GM12878 (cell line): ENCODE measurements around the gene UNK. TPM values are rescaled to one million over a fixed set of nuclear protein-coding genes. Genes with fewer than 3 reads are reported as not detected.

Experiments
- ATAC-seq: fragments of 200-7000 bp; cut with Tn5 transposase; 3 replicates; pipeline ENCODE4 v1.9.1; 2020; ENCODE audit warnings: mild to moderate bottlenecking, moderate library complexity
- BruUV-seq: library from RNA; stranded (reverse); fragments of 400-500 nt; replicated peaks from 2 replicates; lab custom pipeline; 2021; lab: Mats Ljungman, UMichigan
- CTCF ChIA-PET: fragments of 300-600 bp; sonication (Branson Sonifier 250); formaldehyde crosslinking; extraction: SDS; loops from one replicate; lab custom pipeline; 2021; ENCODE audit warnings: inconsistent platforms; lab: Yijun Ruan, JAX
- POLR2A ChIA-PET: fragments of 350-600 bp; formaldehyde crosslinking; extraction: SDS; loops from one replicate; lab custom pipeline; 2021; ENCODE audit warnings: inconsistent platforms; lab: Charles Lee
- RAD21 ChIA-PET: fragments of 300-600 bp; sonication (Branson Sonifier 250); formaldehyde crosslinking; loops from one replicate; lab custom pipeline; 2023; ENCODE audit warnings: antibody characterized with exemption; ENCODE audit not compliant: unreplicated experiment; lab: Charles Lee
- SMC1A ChIA-PET: fragments of 300-600 bp; sonication (Branson Sonifier 250); formaldehyde crosslinking; loops from one replicate; lab custom pipeline; 2023; ENCODE audit not compliant: unreplicated experiment, uncharacterized antibody; lab: Charles Lee
- DNase-seq: peaks from one replicate; pipeline ENCODE4 v3.0.0-alpha.2; 2011; ENCODE audit warnings: low read depth, low spot score
- FAIRE-seq: peaks from 3 replicates; lab custom pipeline; 2011; peaks lifted over from hg19 to GRCh38; lab: Jason Lieb, UNC
- H2AFZ ChIP-seq: 2 replicates; pipeline ENCODE4 v1.6.0; 2011; ENCODE audit warnings: low read depth, low read length, control low read depth; ENCODE audit not compliant: control insufficient read depth
- H3K27ac ChIP-seq: 2 replicates; pipeline ENCODE4 v1.5.1; 2011; ENCODE audit warnings: control low read depth; ENCODE audit not compliant: control insufficient read depth, insufficient read depth
- H3K27me3 ChIP-seq, 2 experiments: replicated peaks in 1 of 2; 2 replicates each; pipeline versions ENCODE4 v1.6.0 to v1.6.1; 2011; ENCODE audit warnings: low read length in 1 of 2; ENCODE audit not compliant: control insufficient read depth in 2 of 2, insufficient read depth in 2 of 2
- H3K36me3 ChIP-seq, 2 experiments: 2 replicates each; pipeline ENCODE4 v1.5.1; 2011; ENCODE audit warnings: low read length in 1 of 2; ENCODE audit not compliant: control insufficient read depth in 2 of 2, insufficient read depth in 2 of 2
- H3K4me1 ChIP-seq: 2 replicates; pipeline ENCODE4 v1.6.1; 2011; ENCODE audit warnings: mild to moderate bottlenecking, low read length, moderate library complexity, mixed read lengths; ENCODE audit not compliant: control insufficient read depth, insufficient read depth
- H3K4me2 ChIP-seq: 2 replicates; pipeline ENCODE4 v1.6.0; 2011; ENCODE audit warnings: control low read depth; ENCODE audit not compliant: control insufficient read depth, insufficient read depth
- H3K4me3 ChIP-seq: fragments of 200-600 bp; sonication (generic); 2 replicates; pipeline ENCODE4 v1.5.1; 2016
- H3K79me2 ChIP-seq: 2 replicates; pipeline ENCODE4 v1.6.0; 2011; ENCODE audit warnings: low read length; ENCODE audit not compliant: control insufficient read depth, insufficient read depth
- H3K9ac ChIP-seq: 2 replicates; pipeline ENCODE4 v1.8.0; 2011; ENCODE audit warnings: low read length, control low read depth, mixed read lengths; ENCODE audit not compliant: control insufficient read depth, insufficient read depth
- H3K9me3 ChIP-seq: replicated peaks from 3 replicates; pipeline ENCODE4 v1.5.1; 2011; ENCODE audit warnings: mild to moderate bottlenecking, low read length; ENCODE audit not compliant: control insufficient read depth, insufficient read depth
- H4K20me1 ChIP-seq: 2 replicates; pipeline ENCODE4 v1.6.0; 2011; ENCODE audit not compliant: control insufficient read depth, insufficient read depth
- BMI1 ChIP-seq: fragments of 450-650 bp; IDR thresholded peaks from 2 replicates; pipeline ENCODE4 v1.6.1; 2016; ENCODE audit warnings: mild to moderate bottlenecking, moderate library complexity, borderline replicate concordance
- MTA3 ChIP-seq: IDR thresholded peaks from 2 replicates; pipeline ENCODE4 v1.6.1; 2012; ENCODE audit warnings: low read length, inconsistent platforms, borderline replicate concordance
- MYC ChIP-seq: IDR thresholded peaks from 2 replicates; pipeline ENCODE4 v1.6.1; 2011; ENCODE audit warnings: mild to moderate bottlenecking, low read length, moderate library complexity, inconsistent platforms; ENCODE audit not compliant: insufficient read depth, insufficient replicate concordance, insufficient read length, severe bottlenecking
- NFYB ChIP-seq: IDR thresholded peaks from 2 replicates; pipeline ENCODE4 v1.6.1; 2011; ENCODE audit warnings: low read depth, mild to moderate bottlenecking, low read length, improper control_type of control experiment, moderate library complexity; ENCODE audit not compliant: insufficient read depth
- NKRF ChIP-seq: fragments of 450-650 bp; conservative IDR thresholded peaks from 2 replicates; pipeline ENCODE4 v1.6.1; 2017; ENCODE audit warnings: mild to moderate bottlenecking, moderate library complexity
- ZBTB11 ChIP-seq: fragments of 450-650 bp; formaldehyde crosslinking; IDR thresholded peaks from 2 replicates; pipeline ENCODE4 v1.5.0; 2022; ENCODE audit warnings: mild to moderate bottlenecking, missing genetic modification characterization
- WGBS: methylation state at CpG from one replicate; pipeline ENCODE4 v1.1.6; 2016; ENCODE audit warnings: low lambda C conversion rate; ENCODE audit not compliant: insufficient replicate concordance, insufficient coverage; ENCODE audit errors: missing lambda C conversion rate; 5-methylcytosine and 5-hydroxymethylcytosine counted together
- in situ Hi-C: fragments of 300-500 bp; cut with MboI; formaldehyde crosslinking; loops from 9 replicates; pipeline ENCODE4 v1.14.3; 2018; ENCODE audit warnings: mixed read lengths
- intact Hi-C: fragments of 100-400 bp; cut with micrococcal nuclease; formaldehyde crosslinking; loops from one replicate; pipeline ENCODE4 v1.14.2; 2022; ENCODE audit not compliant: unreplicated experiment
- polyA plus RNA-seq, 11 experiments: library from polyadenylated mRNA; depleted of rRNA in 4 of 11; unstranded in 6 of 11; stranded (reverse) in 5 of 11; fragments of >200 nt; fragmentation: Nextera tagmentation in 4 of 11; fragmentation: Illumina TruSeq in 1 of 11; extraction: Ambion mirVana in 4 of 11; extraction: Trizol in 1 of 11; gene quantifications; 1 replicate in 1 of 11; 2 replicates in 10 of 11; pipeline versions ENCODE4 v1.2.1 to v1.2.3, GENCODE V29; 2011 to 2016; ENCODE audit warnings: inconsistent platforms in 2 of 11, missing spikeins in 2 of 11, low read depth in 1 of 11
- total RNA-seq, 4 experiments: library from RNA; depleted of rRNA in 3 of 4; stranded (reverse); fragments of >200 nt in 3 of 4; fragmentation: Illumina TruSeq in 1 of 4; extraction: Trizol in 1 of 4; gene quantifications; 2 replicates each; pipeline versions ENCODE4 v1.2.1 to v1.2.3, GENCODE V29; 2013 to 2021
- TF ChIP-seq, protein P1 (sequence below): fragments of 450-650 bp; IDR thresholded peaks from 2 replicates; pipeline ENCODE4 v1.6.1; 2018; ENCODE audit warnings: mild to moderate bottlenecking, low read depth, moderate library complexity; ENCODE audit not compliant: partially characterized antibody
- TF ChIP-seq, protein P2 (sequence below): fragments of 450-650 bp; IDR thresholded peaks from 2 replicates; pipeline ENCODE4 v1.6.1; 2017; ENCODE audit warnings: low read depth, mild to moderate bottlenecking, moderate library complexity
- TF ChIP-seq, protein P3 (sequence below): fragments of 450-650 bp; IDR thresholded peaks from 2 replicates; pipeline ENCODE4 v1.6.1; 2016; ENCODE audit warnings: mild to moderate bottlenecking

The UNK gene
- total and polyA plus RNA-seq, 10 of the 15 experiments (the other 5 are each of a cell fraction or from before 2014, with no cell fraction given) = 8.9 to 34.5 (median 27.3) TPM

- FAIRE-seq (no peak), ATAC-seq (no peak), DNase-seq (no peak)
- intact Hi-C loops (no loop called here), in situ Hi-C loops (no loop called here)
- RAD21 ChIA-PET = interaction anchor here (0.8 to 1.8 kb wide), 5 partner anchors 10 to 92 kb away, joined by 3 to 9 read pairs (median 4); a partner anchor contains a TSS
- POLR2A ChIA-PET = interaction anchor here (0.6 kb wide), 2 partner anchors 10 to 38 kb away, joined by 3 to 5 read pairs; no protein-coding TSS in a partner anchor
- no peak overlapping the region for H3K27ac ChIP-seq
- SMC1A ChIA-PET = interaction anchor here (0.6 to 2.8 kb wide), 4 partner anchors 11 to 137 kb away, joined by 3 to 18 read pairs (median 4); no protein-coding TSS in a partner anchor
- H3K4me2 ChIP-seq = no peak overlapping the region
- H4K20me1 ChIP-seq = no peaks in the 10 kb centered on the region
- no peaks in the 10 kb centered on the region for H3K79me2 ChIP-seq
- CTCF ChIA-PET = interaction anchor here (0.7 to 6.0 kb wide), 11 partner anchors 8 to 137 kb away, joined by 3 to 48 read pairs (median 5); partner anchors contain the start of gene SMIM5
- H3K4me1 ChIP-seq = peaks cover 7% of the 10 kb centered on the region
- no peak overlapping the region for H3K4me3 ChIP-seq
- H3K36me3 ChIP-seq = no peaks in the 10 kb centered on the region
- H3K9ac ChIP-seq = no peak overlapping the region
- H2AFZ ChIP-seq = no peak overlapping the region
- no peaks in the 10 kb centered on the region; the same call in 2 of the 3 replicates for H3K9me3 ChIP-seq
- 56% methylated on average over 17 of the region's 20 CpGs for WGBS
- H3K27me3 ChIP-seq = no peaks in the 10 kb centered on the region
- no TSS peak for BruUV-seq
- TF ChIP-seq NFYB = no peak
- no peak for TF ChIP-seq MTA3
- TF ChIP-seq, protein P1, sequence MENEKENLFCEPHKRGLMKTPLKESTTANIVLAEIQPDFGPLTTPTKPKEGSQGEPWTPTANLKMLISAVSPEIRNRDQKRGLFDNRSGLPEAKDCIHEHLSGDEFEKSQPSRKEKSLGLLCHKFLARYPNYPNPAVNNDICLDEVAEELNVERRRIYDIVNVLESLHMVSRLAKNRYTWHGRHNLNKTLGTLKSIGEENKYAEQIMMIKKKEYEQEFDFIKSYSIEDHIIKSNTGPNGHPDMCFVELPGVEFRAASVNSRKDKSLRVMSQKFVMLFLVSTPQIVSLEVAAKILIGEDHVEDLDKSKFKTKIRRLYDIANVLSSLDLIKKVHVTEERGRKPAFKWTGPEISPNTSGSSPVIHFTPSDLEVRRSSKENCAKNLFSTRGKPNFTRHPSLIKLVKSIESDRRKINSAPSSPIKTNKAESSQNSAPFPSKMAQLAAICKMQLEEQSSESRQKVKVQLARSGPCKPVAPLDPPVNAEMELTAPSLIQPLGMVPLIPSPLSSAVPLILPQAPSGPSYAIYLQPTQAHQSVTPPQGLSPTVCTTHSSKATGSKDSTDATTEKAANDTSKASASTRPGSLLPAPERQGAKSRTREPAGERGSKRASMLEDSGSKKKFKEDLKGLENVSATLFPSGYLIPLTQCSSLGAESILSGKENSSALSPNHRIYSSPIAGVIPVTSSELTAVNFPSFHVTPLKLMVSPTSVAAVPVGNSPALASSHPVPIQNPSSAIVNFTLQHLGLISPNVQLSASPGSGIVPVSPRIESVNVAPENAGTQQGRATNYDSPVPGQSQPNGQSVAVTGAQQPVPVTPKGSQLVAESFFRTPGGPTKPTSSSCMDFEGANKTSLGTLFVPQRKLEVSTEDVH = no peak
- TF ChIP-seq, protein P2, sequence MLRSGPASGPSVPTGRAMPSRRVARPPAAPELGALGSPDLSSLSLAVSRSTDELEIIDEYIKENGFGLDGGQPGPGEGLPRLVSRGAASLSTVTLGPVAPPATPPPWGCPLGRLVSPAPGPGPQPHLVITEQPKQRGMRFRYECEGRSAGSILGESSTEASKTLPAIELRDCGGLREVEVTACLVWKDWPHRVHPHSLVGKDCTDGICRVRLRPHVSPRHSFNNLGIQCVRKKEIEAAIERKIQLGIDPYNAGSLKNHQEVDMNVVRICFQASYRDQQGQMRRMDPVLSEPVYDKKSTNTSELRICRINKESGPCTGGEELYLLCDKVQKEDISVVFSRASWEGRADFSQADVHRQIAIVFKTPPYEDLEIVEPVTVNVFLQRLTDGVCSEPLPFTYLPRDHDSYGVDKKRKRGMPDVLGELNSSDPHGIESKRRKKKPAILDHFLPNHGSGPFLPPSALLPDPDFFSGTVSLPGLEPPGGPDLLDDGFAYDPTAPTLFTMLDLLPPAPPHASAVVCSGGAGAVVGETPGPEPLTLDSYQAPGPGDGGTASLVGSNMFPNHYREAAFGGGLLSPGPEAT = no peak
- TF ChIP-seq ZBTB11 (CRISPR knock-in tag) = no peak
- TF ChIP-seq, protein P3, sequence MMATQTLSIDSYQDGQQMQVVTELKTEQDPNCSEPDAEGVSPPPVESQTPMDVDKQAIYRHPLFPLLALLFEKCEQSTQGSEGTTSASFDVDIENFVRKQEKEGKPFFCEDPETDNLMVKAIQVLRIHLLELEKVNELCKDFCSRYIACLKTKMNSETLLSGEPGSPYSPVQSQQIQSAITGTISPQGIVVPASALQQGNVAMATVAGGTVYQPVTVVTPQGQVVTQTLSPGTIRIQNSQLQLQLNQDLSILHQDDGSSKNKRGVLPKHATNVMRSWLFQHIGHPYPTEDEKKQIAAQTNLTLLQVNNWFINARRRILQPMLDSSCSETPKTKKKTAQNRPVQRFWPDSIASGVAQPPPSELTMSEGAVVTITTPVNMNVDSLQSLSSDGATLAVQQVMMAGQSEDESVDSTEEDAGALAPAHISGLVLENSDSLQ = no peak
- no peak for TF ChIP-seq MYC
- no peak for TF ChIP-seq NKRF
- TF ChIP-seq BMI1 = no peak
Observed at GRCh38 chr17:75737133-75737962, 47.3 kb upstream of the UNK start.
